ENCODE results near the gene PPIL1. TPM values are rescaled to one million over a fixed set of nuclear protein-coding genes. Genes with fewer than 3 reads are reported as not detected.

The PPIL1 gene
- polyA plus RNA-seq, 1 donor (not counting 4 experiments of a cell fraction or from before 2014, with no cell fraction given): 45.5 TPM

DNA sequence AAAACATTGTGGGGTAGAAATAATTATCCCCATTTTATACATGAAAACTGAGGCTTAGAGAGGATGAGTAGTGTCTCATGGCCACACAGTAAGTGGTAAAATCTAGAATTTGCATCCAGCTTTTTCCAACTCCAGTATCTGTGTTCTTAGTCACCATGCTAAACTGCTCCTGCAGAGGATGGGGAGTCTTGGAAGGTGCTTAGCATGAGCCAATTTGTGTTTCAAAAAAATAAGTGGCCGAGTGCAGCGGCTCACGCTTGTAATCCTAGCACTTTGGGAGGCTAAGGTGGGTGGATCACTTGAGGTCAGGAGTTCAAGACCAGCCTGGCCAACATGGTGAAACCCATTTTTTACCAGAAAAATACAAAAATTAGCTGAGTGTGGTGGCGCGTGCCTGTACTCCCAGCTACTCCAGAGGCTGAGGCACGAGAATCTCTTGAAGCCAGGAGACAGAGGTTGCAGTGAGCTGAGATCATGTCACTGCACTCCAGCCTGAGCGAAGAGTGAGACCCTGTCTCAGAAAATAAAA lies 13.6 kb upstream of the PPIL1 start:
- dilution Hi-C loops (cut with MboI; ENCODE audit: extremely low pct_ligation_motif_present, low sequenced_read_pairs): no loop called here
- H2AFZ ChIP-seq (ENCODE audit: control insufficient read depth, low read length): no peak overlapping the region
- H3K9ac ChIP-seq (ENCODE audit: control insufficient read depth, extremely low read depth, insufficient read depth, low read length): no peak overlapping the region
- H4K20me1 ChIP-seq (ENCODE audit: control insufficient read depth, extremely low read depth, insufficient read depth, low read length): no peaks in the 10 kb centered on the region
- DNase-seq (ENCODE audit: low read depth, low spot score): no peak
- no peaks in the 10 kb centered on the region for H3K27me3 ChIP-seq (ENCODE audit: control insufficient read depth, extremely low read depth, insufficient read depth, low read length)
- TF ChIP-seq, protein P1, sequence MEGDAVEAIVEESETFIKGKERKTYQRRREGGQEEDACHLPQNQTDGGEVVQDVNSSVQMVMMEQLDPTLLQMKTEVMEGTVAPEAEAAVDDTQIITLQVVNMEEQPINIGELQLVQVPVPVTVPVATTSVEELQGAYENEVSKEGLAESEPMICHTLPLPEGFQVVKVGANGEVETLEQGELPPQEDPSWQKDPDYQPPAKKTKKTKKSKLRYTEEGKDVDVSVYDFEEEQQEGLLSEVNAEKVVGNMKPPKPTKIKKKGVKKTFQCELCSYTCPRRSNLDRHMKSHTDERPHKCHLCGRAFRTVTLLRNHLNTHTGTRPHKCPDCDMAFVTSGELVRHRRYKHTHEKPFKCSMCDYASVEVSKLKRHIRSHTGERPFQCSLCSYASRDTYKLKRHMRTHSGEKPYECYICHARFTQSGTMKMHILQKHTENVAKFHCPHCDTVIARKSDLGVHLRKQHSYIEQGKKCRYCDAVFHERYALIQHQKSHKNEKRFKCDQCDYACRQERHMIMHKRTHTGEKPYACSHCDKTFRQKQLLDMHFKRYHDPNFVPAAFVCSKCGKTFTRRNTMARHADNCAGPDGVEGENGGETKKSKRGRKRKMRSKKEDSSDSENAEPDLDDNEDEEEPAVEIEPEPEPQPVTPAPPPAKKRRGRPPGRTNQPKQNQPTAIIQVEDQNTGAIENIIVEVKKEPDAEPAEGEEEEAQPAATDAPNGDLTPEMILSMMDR (optimal IDR thresholded peaks at IDR 0.05 in 1 of 3, IDR thresholded peaks at IDR 0.05 in 1 of 3, conservative IDR thresholded peaks at IDR 0.05 in 1 of 3; ENCODE audit: extremely low read depth in 1 of 3, insufficient read depth in 2 of 3, low read length in 3 of 3): no peak
- FAIRE-seq: no peak
- H3K4me3 ChIP-seq (ENCODE audit: control insufficient read depth in 2 of 3, extremely low read depth in 1 of 3, insufficient read depth in 2 of 3, low read depth in 1 of 3, low read length in 3 of 3): no peak overlapping the region
- H3K9me3 ChIP-seq (ENCODE audit: control insufficient read depth, low read depth, low read length): no peaks in the 10 kb centered on the region
- no peak overlapping the region for H3K4me2 ChIP-seq (ENCODE audit: control insufficient read depth, extremely low read depth, insufficient read depth, low read depth, low read length)
- H3K4me1 ChIP-seq (ENCODE audit: control insufficient read depth, extremely low read depth, insufficient read depth, low read length): peaks cover 11% of the 10 kb centered on the region
- H3K36me3 ChIP-seq (ENCODE audit: control insufficient read depth in 2 of 2, extremely low read depth in 1 of 2, insufficient read depth in 2 of 2, low read length in 2 of 2): peaks cover 0 to 3% of the 10 kb centered on the region in 2 experiments
- H3K79me2 ChIP-seq (ENCODE audit: control insufficient read depth, insufficient read depth, low read length): peaks cover 28% of the 10 kb centered on the region
- H3K27ac ChIP-seq (ENCODE audit: control insufficient read depth, insufficient read depth, low read length): no peak overlapping the region
- no peaks in the 10 kb centered on the region for H3K9me1 ChIP-seq (ENCODE audit: control insufficient read depth, extremely low read depth, insufficient read depth, low read length)

DNA sequence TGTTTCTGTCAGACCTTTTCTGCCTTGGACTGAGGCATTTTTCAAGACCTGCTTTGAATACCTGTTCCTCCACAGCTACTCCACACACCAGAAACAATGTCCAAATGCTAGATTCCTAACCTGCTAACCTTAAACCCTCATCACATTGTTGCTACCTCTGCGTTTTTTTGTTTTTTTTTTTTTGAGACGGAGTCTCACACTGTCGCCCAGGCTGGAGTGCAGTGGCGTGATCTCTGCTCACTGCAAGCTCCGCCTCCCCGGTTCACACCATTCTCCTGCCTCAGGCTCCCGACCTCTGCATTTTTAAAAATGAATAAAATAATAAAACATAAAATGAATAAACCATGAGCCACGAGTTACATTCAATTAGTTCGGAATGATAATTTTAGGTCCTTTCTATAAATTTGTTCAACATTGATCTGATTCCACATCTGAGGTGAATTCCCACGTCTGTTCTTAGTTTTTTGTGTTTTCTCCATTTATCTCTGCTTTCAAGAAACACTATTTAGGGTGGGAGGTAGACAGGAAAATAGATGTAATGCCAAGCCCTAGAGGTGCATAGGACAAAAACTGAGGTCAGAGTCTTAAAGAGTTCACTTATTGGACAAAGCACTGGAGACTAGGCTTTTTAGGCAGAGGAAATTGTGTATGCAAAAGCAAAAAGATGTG lies 12.5 kb upstream of the PPIL1 start:
- Histone ChIP-seq H3K4me1 (ENCODE audit: control insufficient read depth, extremely low read depth, insufficient read depth, low read length) (peaks cover 11% of the 10 kb centered on the region), H3K9me1 (ENCODE audit: control insufficient read depth, extremely low read depth, insufficient read depth, low read length) (no peaks in the 10 kb centered on the region), H3K9ac (ENCODE audit: control insufficient read depth, extremely low read depth, insufficient read depth, low read length) (peak overlapping the region; percentile 93), H2AFZ (ENCODE audit: control insufficient read depth, low read length) (no peak overlapping the region), H3K4me2 (ENCODE audit: control insufficient read depth, extremely low read depth, insufficient read depth, low read depth, low read length) (peak overlapping the region; percentile 88), H3K36me3 (ENCODE audit: control insufficient read depth in 2 of 2, extremely low read depth in 1 of 2, insufficient read depth in 2 of 2, low read length in 2 of 2) (no peaks in the 10 kb centered on the region), H3K4me3 (ENCODE audit: control insufficient read depth in 2 of 3, extremely low read depth in 1 of 3, insufficient read depth in 2 of 3, low read depth in 1 of 3, low read length in 3 of 3) (peak overlapping the region; percentile 90 to 100 (median 98)), H3K27ac (ENCODE audit: control insufficient read depth, insufficient read depth, low read length) (peak overlapping the region; percentile 13), H3K27me3 (ENCODE audit: control insufficient read depth, extremely low read depth, insufficient read depth, low read length) (no peaks in the 10 kb centered on the region), H3K79me2 (ENCODE audit: control insufficient read depth, insufficient read depth, low read length) (peaks cover 28% of the 10 kb centered on the region), H3K9me3 (ENCODE audit: control insufficient read depth, low read depth, low read length) (no peaks in the 10 kb centered on the region), H4K20me1 (ENCODE audit: control insufficient read depth, extremely low read depth, insufficient read depth, low read length) (no peaks in the 10 kb centered on the region)
- TF ChIP-seq, protein P1 (optimal IDR thresholded peaks at IDR 0.05 in 1 of 3, IDR thresholded peaks at IDR 0.05 in 1 of 3, conservative IDR thresholded peaks at IDR 0.05 in 1 of 3; ENCODE audit: extremely low read depth in 1 of 3, insufficient read depth in 2 of 3, low read length in 3 of 3): no peak
- TF ChIP-seq EZH2 (IDR thresholded peaks at IDR 0.05; ENCODE audit: low read length): no peak
- dilution Hi-C loops (cut with MboI; ENCODE audit: extremely low pct_ligation_motif_present, low sequenced_read_pairs): no loop called here
- no peak for FAIRE-seq
- no peak for DNase-seq (ENCODE audit: low read depth, low spot score)

All from keratinocyte (primary cell).